ENCODE data around the gene PRPF6. TPM values are rescaled to one million over a fixed set of nuclear protein-coding genes. Genes with fewer than 3 reads are reported as not detected.

The PRPF6 gene
- total and polyA plus RNA-seq, 9 donors: 46.5 to 84.9 (median 69.7) TPM

DNA sequence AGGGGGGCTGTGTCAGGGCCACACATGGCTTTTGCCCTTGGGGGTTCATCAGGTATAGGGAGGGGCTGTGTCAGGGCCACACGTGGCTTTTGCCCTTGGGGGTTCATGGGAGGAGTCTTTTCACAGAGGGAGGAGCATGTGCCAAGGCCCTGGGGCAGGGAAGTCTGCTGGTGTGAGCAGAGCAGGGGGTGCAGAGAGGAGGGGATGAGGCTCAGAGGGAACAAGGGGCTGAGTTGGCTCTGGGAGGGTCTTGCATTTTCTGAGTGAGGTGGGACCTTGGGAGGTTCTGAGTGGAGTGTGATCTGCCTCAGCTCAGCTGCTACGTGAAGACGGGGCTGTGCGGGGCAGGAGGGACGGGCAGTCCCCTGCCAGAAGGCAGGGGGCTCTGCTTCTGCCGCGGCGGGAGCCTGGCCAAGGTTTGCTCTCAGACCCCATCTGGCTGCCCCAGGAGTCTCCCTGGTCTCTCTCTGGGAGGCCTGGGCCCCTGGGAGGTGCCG is 74.5 kb downstream of the PRPF6 start:
- intact Hi-C loops (cut with DNase I): no loop called here
- no peaks in the 10 kb centered on the region for H3K36me3 ChIP-seq
- 45 to 55% (median 47%) methylated on average over 9 of the region's 9 CpGs for WGBS, 3 donors
- DNase-seq: no peak
- H3K4me1 ChIP-seq (ENCODE audit: insufficient read depth): no peaks in the 10 kb centered on the region
- no peak for TF ChIP-seq EP300 (IDR thresholded peaks at IDR 0.05)
- TF ChIP-seq, protein P1, sequence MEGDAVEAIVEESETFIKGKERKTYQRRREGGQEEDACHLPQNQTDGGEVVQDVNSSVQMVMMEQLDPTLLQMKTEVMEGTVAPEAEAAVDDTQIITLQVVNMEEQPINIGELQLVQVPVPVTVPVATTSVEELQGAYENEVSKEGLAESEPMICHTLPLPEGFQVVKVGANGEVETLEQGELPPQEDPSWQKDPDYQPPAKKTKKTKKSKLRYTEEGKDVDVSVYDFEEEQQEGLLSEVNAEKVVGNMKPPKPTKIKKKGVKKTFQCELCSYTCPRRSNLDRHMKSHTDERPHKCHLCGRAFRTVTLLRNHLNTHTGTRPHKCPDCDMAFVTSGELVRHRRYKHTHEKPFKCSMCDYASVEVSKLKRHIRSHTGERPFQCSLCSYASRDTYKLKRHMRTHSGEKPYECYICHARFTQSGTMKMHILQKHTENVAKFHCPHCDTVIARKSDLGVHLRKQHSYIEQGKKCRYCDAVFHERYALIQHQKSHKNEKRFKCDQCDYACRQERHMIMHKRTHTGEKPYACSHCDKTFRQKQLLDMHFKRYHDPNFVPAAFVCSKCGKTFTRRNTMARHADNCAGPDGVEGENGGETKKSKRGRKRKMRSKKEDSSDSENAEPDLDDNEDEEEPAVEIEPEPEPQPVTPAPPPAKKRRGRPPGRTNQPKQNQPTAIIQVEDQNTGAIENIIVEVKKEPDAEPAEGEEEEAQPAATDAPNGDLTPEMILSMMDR (IDR thresholded peaks at IDR 0.05): no peak
- TF ChIP-seq POLR2A (IDR thresholded peaks at IDR 0.05): no peak
- no peaks in the 10 kb centered on the region for H3K9me3 ChIP-seq
- peaks cover 3% of the 10 kb centered on the region for H3K27me3 ChIP-seq
- no peak overlapping the region for H3K4me3 ChIP-seq
- no peak overlapping the region for H3K27ac ChIP-seq

DNA sequence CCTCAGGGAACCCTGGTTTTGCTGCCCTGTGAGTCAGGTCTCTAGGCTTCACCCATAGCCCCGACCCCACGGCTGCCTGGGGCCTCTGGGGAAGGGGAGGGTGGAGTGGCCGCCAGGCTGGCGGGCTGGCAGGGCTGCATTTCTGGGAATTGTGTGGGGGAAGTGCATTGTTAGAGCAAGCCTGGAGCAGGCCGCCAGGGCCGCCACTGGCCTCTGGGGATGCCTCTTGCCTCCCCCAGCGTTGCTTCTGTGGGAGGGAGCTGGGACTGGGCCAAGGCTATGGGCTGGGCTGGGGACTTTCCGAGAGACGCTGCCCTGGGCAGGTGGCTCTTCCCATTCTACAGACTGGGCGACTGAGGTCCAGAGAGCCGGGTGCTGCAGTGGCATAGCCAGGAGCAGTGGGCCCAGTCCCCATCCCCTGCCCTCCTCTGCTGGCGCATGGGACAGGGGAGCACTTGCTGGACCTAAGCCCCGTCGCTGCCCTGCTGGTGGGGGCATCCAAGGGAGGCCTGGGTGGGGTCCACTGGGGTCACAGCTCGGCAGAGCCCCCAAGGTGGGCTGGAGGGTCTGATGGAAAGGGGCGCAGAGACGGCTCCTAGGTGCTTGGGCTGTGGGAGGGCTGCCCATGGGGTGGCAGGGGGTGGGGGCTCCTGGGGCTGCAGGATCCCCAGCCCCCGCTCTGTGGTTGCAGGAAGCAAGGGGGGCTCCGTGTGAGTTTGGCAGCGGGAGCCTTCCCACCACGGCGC is 75.1 kb downstream of the PRPF6 start:
- Histone ChIP-seq H3K27ac (no peak overlapping the region), H3K36me3 (no peaks in the 10 kb centered on the region), H3K27me3 (peaks cover under 1% of the 10 kb centered on the region), H3K4me3 (no peak overlapping the region), H3K9me3 (no peaks in the 10 kb centered on the region), H3K4me1 (ENCODE audit: insufficient read depth) (no peaks in the 10 kb centered on the region)
- intact Hi-C loops (cut with DNase I): no loop called here
- TF ChIP-seq EP300 (IDR thresholded peaks at IDR 0.05) (no peak), POLR2A (IDR thresholded peaks at IDR 0.05) (no peak)
- TF ChIP-seq, protein P1 (IDR thresholded peaks at IDR 0.05): no peak
- no peak for DNase-seq
- 30 to 41% (median 38%) methylated on average over 18 to 22 of the region's 22 CpGs for WGBS, 3 donors

GRCh38 chr20:64056639-64056888 is 75.6 kb downstream of the PRPF6 start:
- H3K4me1 ChIP-seq (ENCODE audit: insufficient read depth): no peaks in the 10 kb centered on the region
- DNase-seq: no peak
- H3K36me3 ChIP-seq: no peaks in the 10 kb centered on the region
- H3K27ac ChIP-seq: no peak overlapping the region
- H3K4me3 ChIP-seq: no peak overlapping the region
- intact Hi-C loops (cut with DNase I): no loop called here
- TF ChIP-seq EP300 (IDR thresholded peaks at IDR 0.05): no peak
- TF ChIP-seq, protein P1 (IDR thresholded peaks at IDR 0.05): no peak
- no peak for TF ChIP-seq POLR2A (IDR thresholded peaks at IDR 0.05)
- H3K9me3 ChIP-seq: no peaks in the 10 kb centered on the region
- WGBS, 3 donors: 35 to 40% (median 38%) methylated on average over 7 of the region's 7 CpGs
- no peaks in the 10 kb centered on the region for H3K27me3 ChIP-seq

- DNase-seq: no peak
- Histone ChIP-seq H3K4me1 (ENCODE audit: insufficient read depth) (no peaks in the 10 kb centered on the region), H3K27me3 (no peaks in the 10 kb centered on the region), H3K4me3 (no peak overlapping the region), H3K27ac (no peak overlapping the region), H3K36me3 (no peaks in the 10 kb centered on the region), H3K9me3 (no peaks in the 10 kb centered on the region)
- TF ChIP-seq, protein P1 (IDR thresholded peaks at IDR 0.05): no peak
- TF ChIP-seq POLR2A (IDR thresholded peaks at IDR 0.05) (no peak), EP300 (IDR thresholded peaks at IDR 0.05) (no peak)
- intact Hi-C loops (cut with DNase I): no loop called here
- 55 to 66% (median 62%) methylated on average over 38 to 39 of the region's 39 CpGs for WGBS, 3 donors
These were observed 76.1 kb downstream of the PRPF6 start for GRCh38 chr20:64056889-64057627.
